Kidney tubule cell (primary cell): ENCODE results near the gene AHSG.
A peak's percentile ranks its signal among the peaks of the same experiment; 100 is the strongest.
"Not testable (repeated sequence)": the region's sequence is repeated elsewhere in the genome, so short reads cannot be mapped to it uniquely, and the experiment has no call there.

Experiments used
- DNase-seq: peaks from one replicate; pipeline ENCODE4 v3.0.0-alpha.2; 2018; ENCODE audit warnings: low spot score

Gene AHSG, protein sequence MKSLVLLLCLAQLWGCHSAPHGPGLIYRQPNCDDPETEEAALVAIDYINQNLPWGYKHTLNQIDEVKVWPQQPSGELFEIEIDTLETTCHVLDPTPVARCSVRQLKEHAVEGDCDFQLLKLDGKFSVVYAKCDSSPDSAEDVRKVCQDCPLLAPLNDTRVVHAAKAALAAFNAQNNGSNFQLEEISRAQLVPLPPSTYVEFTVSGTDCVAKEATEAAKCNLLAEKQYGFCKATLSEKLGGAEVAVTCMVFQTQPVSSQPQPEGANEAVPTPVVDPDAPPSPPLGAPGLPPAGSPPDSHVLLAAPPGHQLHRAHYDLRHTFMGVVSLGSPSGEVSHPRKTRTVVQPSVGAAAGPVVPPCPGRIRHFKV

GRCh38 chr3:186612721-186613636, at the start of gene AHSG:
Gene AHSG, plus strand, starts transcription at chr3:186613060. Its CDS starts 82 bp downstream, at chr3:186613142.
- no peak for DNase-seq

- DNase-seq = no peak
Measured at GRCh38 chr3:186564586-186564985, 48.3 kb upstream of the AHSG start.

- no peak for DNase-seq
Measured at GRCh38 chr3:186566772-186567071, 46.1 kb upstream of the AHSG start.

DNA sequence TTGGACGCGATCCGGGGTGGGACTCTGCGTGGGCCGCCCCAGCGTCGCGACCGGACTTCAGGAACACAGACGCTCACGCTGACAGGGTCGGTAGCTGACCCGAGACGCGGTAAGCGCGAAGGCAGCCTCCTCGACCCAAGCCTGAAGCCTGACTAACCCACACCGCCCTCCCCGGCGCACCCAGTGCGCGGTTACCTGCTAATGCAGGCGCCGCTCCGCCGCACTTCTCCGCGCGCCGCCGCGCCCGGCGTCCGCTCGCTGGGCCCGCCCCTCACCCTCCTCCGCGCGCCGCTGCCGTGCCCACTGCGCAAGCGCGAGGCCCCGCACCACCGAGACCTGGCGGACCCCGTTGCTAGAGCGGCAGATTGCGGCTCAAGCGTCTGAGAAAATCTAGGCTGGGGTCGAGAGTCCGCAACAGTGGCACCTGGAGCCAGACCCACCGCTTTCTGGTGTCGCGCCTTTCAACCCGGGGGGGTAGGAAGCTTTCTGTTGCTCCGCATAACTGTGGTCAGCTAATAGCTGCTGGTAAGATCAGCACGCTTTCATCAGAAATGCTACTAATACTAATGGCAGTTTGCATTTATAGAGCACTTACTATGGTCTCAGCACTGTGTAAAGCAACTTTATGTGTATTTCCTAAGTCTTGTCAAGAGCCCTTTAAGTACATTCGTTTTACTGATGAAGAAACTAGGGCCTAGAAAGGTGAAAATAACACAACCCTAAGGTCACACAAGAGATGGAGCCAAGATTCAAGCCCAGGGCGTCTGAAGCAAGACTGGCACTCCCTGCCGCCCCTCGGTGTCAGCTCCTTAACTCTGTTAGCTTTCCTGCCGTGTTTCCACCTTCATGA, 45.6 kb upstream of the AHSG start, which contains the start of gene TBCCD1:
Gene TBCCD1 (minus strand): TSS at position 268 of the 850 bp plus-strand sequence. CDS start 3,010 bp downstream, outside the sequence.
- DNase-seq = peak; percentile 93

DNA sequence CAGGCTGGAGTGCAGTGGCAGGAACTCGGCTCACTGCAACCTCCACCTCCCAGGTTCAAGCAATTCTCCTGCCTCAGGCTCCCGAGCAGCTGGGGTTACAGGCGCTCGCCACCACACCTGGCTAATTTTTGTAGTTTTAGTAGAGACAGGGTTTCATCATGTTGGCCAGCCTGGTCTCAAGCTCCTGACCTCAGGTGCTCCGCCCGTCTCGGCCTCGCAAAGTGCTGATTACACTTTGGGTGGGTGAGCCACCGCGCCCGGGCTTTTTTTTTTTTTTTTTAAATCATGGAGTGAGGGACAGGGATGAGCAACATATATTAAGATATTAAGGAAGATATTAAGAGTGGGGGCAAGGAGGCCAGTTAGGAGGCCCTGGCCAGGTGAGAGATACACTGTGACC, 43.5 kb upstream of the AHSG start:
- not testable (repeated sequence) for DNase-seq

- no peak for DNase-seq
Measured at GRCh38 chr3:186569779-186570095, 43.1 kb upstream of the AHSG start.

DNA sequence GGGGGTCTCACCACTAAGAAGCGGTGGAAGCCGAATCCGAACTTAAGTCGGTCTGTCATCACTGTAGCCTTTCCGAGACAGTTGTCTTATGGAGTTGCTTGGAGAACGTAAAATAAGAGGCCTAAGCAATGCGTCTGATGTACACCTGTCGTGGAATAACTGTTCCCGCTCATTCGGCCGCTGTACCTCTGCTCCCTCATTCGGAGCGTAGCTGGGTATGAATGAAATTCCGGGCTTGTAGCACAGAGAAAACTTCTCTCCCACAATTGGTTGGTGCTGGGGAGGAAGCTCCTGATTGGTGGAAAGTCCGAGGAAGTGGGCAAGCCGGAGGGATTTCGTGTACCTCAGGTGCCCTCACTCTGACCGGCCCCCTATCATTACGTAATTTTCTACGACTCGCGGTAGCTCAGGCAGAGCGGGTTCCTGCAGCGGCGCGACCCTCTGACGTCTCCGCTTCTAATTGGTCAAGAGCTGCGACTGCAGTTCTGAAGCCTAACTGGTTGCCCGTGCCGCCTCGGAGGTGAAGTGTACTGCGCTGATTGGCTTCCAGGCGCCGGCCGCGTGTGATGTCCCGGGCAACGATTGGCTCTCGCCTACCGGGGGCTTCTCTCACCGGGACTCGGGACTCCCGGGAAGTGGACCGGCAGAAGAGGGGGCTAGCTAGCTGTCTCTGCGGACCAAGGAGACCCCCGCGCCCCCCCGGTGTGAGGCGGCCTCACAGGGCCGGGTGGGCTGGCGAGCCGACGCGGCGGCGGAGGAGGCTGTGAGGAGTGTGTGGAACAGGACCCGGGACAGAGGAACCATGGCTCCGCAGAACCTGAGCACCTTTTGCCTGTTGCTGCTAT, 42.5 kb upstream of the AHSG start, which contains the start of gene DNAJB11:
Gene DNAJB11 (plus strand): TSS at position 625 of the 845 bp plus-strand sequence. CDS start 178 bp downstream, at position 803.
- peak; percentile 100 for DNase-seq

DNA sequence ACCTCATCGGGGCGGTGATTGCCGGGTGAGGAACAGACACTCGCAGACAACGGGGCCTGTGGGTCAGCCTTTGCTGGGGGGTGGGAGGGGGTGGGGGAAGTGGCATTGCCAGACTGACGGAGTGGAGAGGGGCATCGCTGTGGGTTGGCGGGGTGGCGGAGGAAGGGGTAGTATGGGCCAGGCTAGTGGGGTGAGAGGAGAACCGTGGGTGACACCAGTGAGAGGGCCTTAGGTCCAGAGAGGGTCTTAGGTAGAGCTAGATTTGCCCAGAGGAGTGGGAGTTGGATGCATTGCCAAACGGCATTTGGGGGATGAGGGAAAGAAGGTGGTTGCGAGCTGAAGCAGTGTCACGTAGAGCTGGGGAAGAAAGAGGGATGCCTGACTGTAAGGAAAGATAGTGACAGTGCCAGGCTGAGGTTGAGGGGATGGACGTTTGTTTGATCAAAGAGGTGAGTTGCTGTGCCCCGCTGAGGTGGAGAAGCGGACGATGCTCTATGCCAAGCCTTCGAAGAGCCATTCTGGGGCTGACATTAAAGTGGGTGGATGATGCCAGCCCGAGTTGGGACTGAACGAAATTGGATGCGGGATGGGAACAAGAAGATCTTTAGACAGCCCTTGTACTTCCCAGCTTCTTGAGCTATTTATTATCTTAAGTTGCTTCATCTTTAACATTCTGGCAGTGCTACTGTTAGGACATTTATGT, 41.8 kb upstream of the AHSG start:
- DNase-seq = no peak

GRCh38 chr3:186571644-186572013, 41.2 kb upstream of the AHSG start:
- DNase-seq = no peak

DNA sequence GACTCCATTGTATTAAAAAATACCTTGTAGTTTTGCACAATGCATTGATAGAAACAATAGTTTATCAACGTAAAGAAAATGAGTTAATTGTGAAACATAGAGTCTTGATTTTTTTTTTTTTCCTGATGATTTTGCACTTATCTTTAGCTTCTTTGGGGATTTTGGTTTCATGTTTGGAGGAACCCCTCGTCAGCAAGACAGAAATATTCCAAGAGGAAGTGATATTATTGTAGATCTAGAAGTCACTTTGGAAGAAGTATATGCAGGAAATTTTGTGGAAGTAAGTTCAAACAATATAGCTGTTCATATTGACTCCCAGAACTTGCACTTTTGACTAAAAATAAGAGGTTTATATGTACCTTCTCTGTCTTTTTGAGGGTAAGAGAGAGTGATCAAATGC, 35.3 kb upstream of the AHSG start:
- DNase-seq = no peak

DNA sequence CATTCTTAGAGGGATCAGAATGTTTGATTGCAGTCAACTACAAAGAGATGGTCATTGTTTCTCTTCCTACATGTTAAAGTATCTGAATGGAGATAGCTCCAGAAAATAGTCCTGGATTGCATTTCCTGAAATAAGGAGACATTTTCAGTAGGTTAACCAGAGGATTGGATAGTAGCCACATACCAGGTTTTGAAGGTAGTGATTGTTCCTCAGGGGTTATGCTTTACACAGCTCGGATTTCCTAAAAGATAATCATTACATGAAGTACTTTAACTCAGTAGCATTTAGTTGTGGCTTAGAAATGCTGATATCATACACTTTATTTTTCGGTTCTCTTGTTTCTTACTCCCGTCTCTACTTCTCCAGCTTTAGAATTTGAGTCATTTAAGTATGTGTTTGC, 32.1 kb upstream of the AHSG start:
- no peak for DNase-seq

DNA sequence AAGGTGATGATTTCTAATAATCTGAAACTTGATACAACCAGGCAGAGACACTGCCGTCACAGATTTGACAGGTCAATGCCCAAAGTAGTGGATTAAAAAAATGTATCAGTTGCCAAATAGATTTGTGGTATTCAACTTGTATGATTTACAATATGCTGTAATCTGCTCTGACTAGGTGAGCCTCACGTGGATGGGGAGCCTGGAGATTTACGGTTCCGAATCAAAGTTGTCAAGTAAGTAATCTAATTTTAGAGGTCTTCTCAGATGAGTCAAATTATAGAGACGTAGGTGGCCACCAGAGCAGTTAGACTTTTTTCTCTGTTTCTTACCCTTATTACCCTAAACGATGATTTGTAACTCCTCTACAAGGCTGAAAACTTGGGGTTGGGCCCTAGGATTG, 30.3 kb upstream of the AHSG start:
- DNase-seq = no peak

DNA sequence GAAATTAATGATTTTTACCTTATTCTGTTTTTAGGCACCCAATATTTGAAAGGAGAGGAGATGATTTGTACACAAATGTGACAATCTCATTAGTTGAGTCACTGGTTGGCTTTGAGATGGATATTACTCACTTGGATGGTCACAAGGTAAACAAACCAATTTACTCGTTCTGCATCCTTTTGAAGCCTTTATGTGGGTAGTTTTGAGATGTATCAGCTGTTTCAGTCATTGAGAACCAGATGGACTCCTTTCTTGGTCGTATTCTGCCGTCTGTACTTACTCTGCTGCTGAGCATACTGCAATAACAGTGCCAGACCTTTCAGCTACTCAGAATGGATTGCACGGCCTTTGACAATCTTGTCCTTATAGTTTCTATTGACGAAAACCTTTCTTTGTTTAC, 29.0 kb upstream of the AHSG start:
- DNase-seq = no peak

DNA sequence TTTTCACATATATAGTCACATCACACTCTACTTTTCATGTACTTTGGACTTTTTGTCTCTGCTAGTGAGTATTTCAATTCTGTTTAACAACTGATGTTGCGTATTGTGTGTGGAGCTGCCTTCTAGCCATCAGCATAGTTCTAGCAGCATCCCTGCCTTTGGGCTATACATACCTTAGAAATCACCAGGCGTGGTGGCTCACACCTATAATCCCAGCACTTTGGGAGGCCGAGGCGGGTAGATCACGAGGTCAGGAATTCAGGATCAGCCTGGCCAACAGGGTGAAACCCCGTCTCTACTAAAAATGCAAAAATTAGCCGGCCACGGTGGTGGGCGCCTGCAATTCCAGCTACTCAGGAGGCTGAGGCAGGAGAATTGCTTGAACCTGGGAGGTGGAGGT, 26.6 kb upstream of the AHSG start:
- not testable (repeated sequence) for DNase-seq

DNA sequence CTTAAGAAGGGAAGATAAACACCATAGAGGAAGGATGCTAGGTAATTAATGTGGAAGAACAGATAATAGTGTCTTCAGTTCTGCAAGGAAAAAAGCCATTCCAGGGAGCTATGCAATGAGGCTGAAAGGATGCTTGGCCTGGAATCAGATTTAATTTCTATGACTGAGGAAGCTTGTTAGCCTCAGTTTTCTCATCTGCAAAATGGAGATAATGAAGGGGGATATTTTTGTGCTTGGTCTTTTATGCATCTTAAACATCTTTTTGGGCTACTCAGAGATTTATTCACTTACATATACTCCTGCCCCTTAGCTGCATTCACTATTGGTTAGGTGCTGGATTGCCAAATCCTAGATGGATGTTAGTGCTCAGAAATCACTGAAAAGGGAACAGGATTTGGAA, 25.7 kb upstream of the AHSG start:
- DNase-seq = no peak

- DNase-seq = peak; percentile 51
Measured at GRCh38 chr3:186588632-186589031, 24.2 kb upstream of the AHSG start.

GRCh38 chr3:186589121-186589520, 23.7 kb upstream of the AHSG start:
- no peak for DNase-seq

DNA sequence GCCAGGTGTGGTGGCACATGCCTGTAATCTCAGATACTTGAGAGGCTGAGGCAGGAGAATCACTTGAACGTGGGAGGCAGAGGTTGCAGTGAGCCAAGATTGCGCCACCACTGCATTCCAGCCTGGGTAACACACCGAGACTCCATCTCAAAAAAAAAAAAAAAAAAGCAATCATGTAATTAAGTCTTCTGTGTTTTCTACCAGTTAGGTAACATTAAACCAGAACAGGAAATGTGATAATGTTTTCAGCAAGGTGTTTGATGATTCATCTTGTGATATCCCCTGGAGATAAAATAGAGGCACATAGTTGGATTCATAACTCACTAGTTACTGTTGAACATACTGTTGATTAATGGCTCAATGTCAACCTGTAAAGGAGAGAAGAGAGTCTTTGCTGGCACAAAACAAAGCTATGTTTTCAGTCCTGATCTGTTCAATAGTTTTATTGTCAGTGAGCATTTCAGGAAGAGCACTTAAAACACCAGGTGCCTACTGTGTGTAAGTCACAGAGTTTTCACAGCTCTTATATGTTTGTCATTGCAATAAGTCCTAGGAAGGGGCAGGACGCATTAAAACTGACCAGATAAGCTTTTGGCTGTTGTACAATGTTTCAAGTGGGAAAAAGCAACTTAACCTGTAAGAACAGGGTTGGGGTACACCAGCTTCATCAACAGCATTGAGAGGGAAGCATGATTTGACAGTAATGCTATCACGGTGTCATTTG, 22.8 kb upstream of the AHSG start:
- DNase-seq = peak; percentile 95

DNA sequence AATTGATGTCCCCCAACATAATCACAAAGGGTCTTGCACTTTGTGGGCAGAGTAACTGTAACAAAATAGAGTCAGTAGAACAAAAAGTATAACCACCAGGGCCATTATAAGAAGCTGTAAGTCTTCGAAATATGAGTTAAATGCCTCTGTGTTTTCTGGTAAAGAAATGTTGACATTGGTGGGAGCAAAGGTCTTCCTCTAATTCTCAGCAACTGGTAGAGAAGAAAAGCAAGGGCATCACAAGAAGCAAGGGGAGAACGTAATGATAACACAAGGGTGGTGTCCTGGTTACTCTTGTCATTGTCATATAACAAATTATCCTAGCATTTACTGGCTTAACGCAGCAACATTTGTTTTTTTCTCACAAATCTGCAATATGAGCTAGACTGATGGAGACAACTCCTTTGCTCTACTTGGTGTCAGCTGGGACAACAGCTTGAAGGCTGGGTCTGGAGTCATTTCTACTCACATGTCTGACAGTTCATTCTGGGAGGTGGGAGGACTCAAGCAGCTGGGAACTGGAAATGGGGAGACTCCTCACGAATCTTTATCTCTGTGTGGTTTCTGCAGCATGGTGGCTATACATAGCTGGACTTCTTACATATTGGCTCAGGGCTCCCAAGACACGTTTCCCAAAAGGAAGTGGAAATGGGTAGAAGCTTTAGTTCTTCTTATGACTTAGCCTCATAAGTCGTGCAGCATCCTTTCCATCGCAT, 22.1 kb upstream of the AHSG start:
- DNase-seq = no peak
